Stimulated activated CD4-positive, alpha-beta T cell treated with anti-CD3 and anti-CD28 coated beads, Interleukin-4, amount 100 ng/mL, for 24 hours (primary cell): ENCODE measurements around the gene TUBE1.
"Not testable (repeated sequence)": the region's sequence is repeated elsewhere in the genome, so short reads cannot be mapped to it uniquely, and the experiment has no call there.

Experiments used
- DNase-seq: peaks from one replicate; pipeline ENCODE4 v3.0.0-alpha.2; 2020

TUBE1 gene

GRCh38 chr6:112087136-112087911 is at the start of gene TUBE1, which contains the start of gene FAM229B:
Gene TUBE1 (minus strand): TSS chr6:112087482. CDS start chr6:112087434, 48 bp downstream.
Gene FAM229B (plus strand): TSS chr6:112087591. CDS start chr6:112099284, 11,693 bp downstream.
- peak; percentile 91 for DNase-seq

- no peak for DNase-seq
Observed at GRCh38 chr6:112130878-112131277, 43.6 kb upstream of the TUBE1 start.

- no peak for DNase-seq
Observed at GRCh38 chr6:112128208-112128607, 40.9 kb upstream of the TUBE1 start.

GRCh38 chr6:112123982-112124381 is 36.7 kb upstream of the TUBE1 start:
- DNase-seq = no peak

- DNase-seq = no peak
Observed at GRCh38 chr6:112122756-112123155, 35.5 kb upstream of the TUBE1 start.

- no peak for DNase-seq
Observed at GRCh38 chr6:112118034-112118433, 30.8 kb upstream of the TUBE1 start.

- DNase-seq = no peak
Observed at GRCh38 chr6:112117554-112117953, 30.3 kb upstream of the TUBE1 start.

- no peak for DNase-seq
Observed at GRCh38 chr6:112116221-112116620, 28.9 kb upstream of the TUBE1 start.

- no peak for DNase-seq
Observed at GRCh38 chr6:112114577-112115223, 27.4 kb upstream of the TUBE1 start.

- no peak for DNase-seq
Observed at GRCh38 chr6:112113918-112114317, 26.6 kb upstream of the TUBE1 start.

- DNase-seq = no peak
Observed at GRCh38 chr6:112113431-112113830, 26.1 kb upstream of the TUBE1 start.

- no peak for DNase-seq
Observed at GRCh38 chr6:112109262-112109661, 22.0 kb upstream of the TUBE1 start.

GRCh38 chr6:112106562-112106961 is 19.3 kb upstream of the TUBE1 start:
- no peak for DNase-seq

- not testable (repeated sequence) for DNase-seq
Observed at GRCh38 chr6:112106026-112106425, 18.7 kb upstream of the TUBE1 start.

GRCh38 chr6:112100561-112100960 is 13.3 kb upstream of the TUBE1 start:
- no peak for DNase-seq

- DNase-seq = no peak
Observed at GRCh38 chr6:112096901-112097300, 9.6 kb upstream of the TUBE1 start.

- DNase-seq = no peak
Observed at GRCh38 chr6:112087916-112088315, 634 bp upstream of the TUBE1 start.

GRCh38 chr6:112086744-112087135 is 542 bp downstream of the TUBE1 start:
- DNase-seq = no peak

GRCh38 chr6:112085286-112086065 is 1.8 kb downstream of the TUBE1 start:
- no peak for DNase-seq

GRCh38 chr6:112081569-112081968 is 5.7 kb downstream of the TUBE1 start:
- DNase-seq = no peak

GRCh38 chr6:112066606-112067005 is 20.7 kb downstream of the TUBE1 start:
- DNase-seq = no peak

- no peak for DNase-seq
Observed at GRCh38 chr6:112065426-112065986, 21.8 kb downstream of the TUBE1 start.

- DNase-seq = no peak
Observed at GRCh38 chr6:112062966-112063365, 24.3 kb downstream of the TUBE1 start.
